Kidney epithelial cell (primary cell): ENCODE measurements around the gene PLCD3. TPM values are rescaled to one million over a fixed set of nuclear protein-coding genes. Genes with fewer than 3 reads are reported as not detected.

Source experiments
- DNase-seq: peaks from one replicate; pipeline ENCODE4 v3.0.0-alpha.2; 2010; ENCODE audit warnings: low read depth
- H3K27me3 ChIP-seq: 2 replicates; pipeline ENCODE4 v1.6.0; 2011; ENCODE audit warnings: low read length; ENCODE audit not compliant: control insufficient read depth, insufficient read depth
- H3K36me3 ChIP-seq: 2 replicates; pipeline ENCODE4 v1.5.1; 2011; ENCODE audit warnings: low read length; ENCODE audit not compliant: control insufficient read depth, insufficient read depth
- H3K4me3 ChIP-seq: 2 replicates; pipeline ENCODE4 v1.5.1; 2011; ENCODE audit warnings: low read depth, mild to moderate bottlenecking, control low read depth, low read length
- CTCF ChIP-seq: IDR thresholded peaks from 2 replicates; pipeline ENCODE4 v1.5.1; 2011; ENCODE audit warnings: mild to moderate bottlenecking, moderate library complexity, low read length, control low read depth, inconsistent platforms; ENCODE audit not compliant: insufficient read depth, poor library complexity, severe bottlenecking
- total RNA-seq: library from RNA; depleted of rRNA; stranded (reverse); fragments of >200 nt; gene quantifications from 2 replicates; pipeline ENCODE4 v1.2.3, GENCODE V29; 2015

PLCD3 gene
- total RNA-seq, 1 donor from 2014 or later, result 54.5 TPM

- TF ChIP-seq CTCF, result no peak
- no peak for DNase-seq
Measured at GRCh38 chr17:45118691-45119090, 13.6 kb downstream of the PLCD3 start.

GRCh38 chr17:45117848-45118646, 14.3 kb downstream of the PLCD3 start:
- H3K36me3 ChIP-seq, result peaks cover 2% of the 10 kb centered on the region
- no peak overlapping the region for H3K4me3 ChIP-seq
- no peaks in the 10 kb centered on the region for H3K27me3 ChIP-seq
- TF ChIP-seq CTCF, result no peak
- no peak for DNase-seq

More at GRCh38 chr17:45118691-45119090, 13.6 kb downstream of the PLCD3 start:
- no peak overlapping the region for H3K4me3 ChIP-seq
- H3K36me3 ChIP-seq, result peaks cover 2% of the 10 kb centered on the region
- H3K27me3 ChIP-seq, result no peaks in the 10 kb centered on the region

- no peaks in the 10 kb centered on the region for H3K27me3 ChIP-seq
- H3K4me3 ChIP-seq, result no peak overlapping the region
- TF ChIP-seq CTCF, result no peak
- peaks cover 2% of the 10 kb centered on the region for H3K36me3 ChIP-seq
- no peak for DNase-seq
Measured at GRCh38 chr17:45117334-45117733, 15.0 kb downstream of the PLCD3 start.

- no peak for DNase-seq
- Histone ChIP-seq H3K4me3 (no peak overlapping the region), H3K27me3 (no peaks in the 10 kb centered on the region), H3K36me3 (peaks cover 2% of the 10 kb centered on the region)
- TF ChIP-seq CTCF, result no peak
Measured at GRCh38 chr17:45116434-45117016, 15.8 kb downstream of the PLCD3 start.

GRCh38 chr17:45115871-45116270, 16.4 kb downstream of the PLCD3 start:
- Histone ChIP-seq H3K27me3 (no peaks in the 10 kb centered on the region), H3K36me3 (peaks cover 2% of the 10 kb centered on the region), H3K4me3 (no peak overlapping the region)
- no peak for TF ChIP-seq CTCF
- no peak for DNase-seq
